Stimulated activated CD4-positive, alpha-beta T cell treated with anti-CD3 and anti-CD28 coated beads, Interleukin-12 subunit alpha, Interleukin-12 subunit beta, amount 100 ng/mL, for 4 hours (primary cell): ENCODE results near the gene SLC17A9.

Experiments
- DNase-seq: peaks from one replicate; pipeline ENCODE4 v3.0.0-alpha.2; 2020

The SLC17A9 gene

DNA sequence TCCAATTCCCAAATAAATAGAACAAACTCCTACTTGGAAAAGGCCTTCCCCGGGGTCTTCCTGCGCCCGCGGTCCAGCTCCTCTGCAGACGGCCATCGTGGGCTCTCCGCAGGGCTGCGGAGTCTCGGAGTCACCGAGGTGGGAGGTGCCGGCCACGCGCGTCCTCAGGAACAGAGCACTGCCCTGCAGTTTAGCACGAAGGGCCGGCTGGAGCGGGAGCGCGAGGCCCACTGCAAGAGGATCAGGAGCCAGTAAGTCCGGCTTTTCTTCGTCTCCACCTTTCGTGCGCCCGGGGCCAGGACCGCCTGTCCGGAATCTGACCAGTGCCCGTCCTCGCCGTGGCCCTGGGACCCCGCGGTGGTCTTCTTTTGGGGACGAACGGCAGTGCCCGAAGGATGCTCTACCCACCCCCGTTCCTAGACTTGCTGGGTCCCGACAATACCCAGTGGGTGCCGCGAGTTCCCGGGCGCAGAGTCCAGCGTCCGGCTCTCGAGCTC is 52.9 kb downstream of the SLC17A9 start:
- no peak for DNase-seq

DNA sequence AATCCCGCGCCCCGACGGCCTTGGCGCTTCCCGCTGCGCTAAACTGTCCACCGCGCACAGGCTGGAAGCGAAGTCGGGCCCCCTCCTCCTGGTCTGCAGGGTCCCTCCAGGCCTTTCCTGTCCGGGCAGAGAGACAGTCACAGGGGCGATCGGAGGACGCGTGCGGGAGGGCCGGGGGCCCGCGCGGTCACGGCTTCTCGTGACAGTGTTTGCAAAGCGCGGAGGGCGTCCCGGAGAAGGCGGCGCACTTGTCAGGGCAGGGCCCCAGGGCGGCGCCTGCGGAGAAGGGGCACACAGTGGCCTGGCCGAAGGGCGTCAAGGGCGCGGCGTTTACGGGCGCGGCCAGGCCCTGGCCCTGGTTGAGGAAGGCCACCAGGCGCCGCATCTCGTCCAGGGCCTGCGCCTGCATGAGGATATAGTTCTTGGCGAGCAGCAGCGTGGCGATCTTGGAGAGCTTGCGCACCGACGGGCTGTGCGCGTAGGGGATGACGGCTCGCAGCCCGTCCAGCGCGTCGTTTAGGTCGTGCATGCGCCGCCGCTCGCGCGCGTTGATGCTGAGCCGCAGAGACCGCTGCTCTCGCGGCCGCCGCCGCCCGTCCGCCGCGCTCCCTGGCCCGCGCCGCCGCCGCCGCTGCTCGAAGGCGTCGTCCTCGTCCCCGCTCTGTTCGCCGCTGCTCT is 53.5 kb downstream of the SLC17A9 start:
- DNase-seq, result no peak

DNA sequence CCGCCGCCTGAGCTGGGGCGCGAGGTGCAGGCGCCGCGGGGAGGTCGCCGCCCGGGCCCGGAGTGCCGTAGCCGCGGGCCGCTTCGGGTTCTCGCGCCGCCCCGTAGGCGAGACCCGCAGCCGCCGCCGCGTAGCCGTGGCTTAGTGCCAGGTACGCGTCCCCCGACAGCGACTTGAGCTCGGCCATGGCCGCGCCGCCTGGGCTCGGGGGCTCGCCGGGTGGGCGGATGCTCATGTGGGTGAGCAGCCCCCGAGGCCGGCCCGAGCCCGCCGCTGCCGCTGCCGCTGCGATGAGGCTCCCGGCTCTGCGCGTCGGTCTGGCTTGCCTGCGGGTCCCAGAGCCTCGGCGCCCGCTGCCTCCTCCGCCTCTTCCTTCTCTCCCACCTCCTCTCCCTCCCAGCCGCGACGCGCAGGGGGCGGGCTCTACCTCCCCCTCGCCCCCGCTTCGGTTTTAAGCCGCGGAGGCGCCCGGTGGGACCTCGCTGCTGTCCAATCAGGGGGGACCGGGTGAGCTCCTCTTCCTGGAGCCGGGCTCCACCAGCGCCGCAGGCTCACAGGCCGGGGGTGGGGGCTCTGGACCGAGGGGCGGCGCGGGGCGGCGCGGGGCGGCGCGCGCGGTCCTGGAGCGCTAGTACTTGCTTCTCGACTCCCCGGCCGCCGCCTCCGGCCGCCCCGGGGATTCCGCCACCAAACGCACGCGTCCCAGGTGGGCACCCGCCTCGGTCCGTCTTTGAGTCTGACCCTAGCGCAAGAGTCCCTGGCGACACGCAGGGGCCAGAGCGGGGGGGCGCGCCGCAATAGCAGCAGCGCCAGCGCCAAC is 54.2 kb downstream of the SLC17A9 start, which contains the start of gene BHLHE23:
BHLHE23 (minus strand) TSS at position 425 of the 820 bp plus-strand sequence; CDS start at position 235, 190 bp downstream.
- no peak for DNase-seq

DNA sequence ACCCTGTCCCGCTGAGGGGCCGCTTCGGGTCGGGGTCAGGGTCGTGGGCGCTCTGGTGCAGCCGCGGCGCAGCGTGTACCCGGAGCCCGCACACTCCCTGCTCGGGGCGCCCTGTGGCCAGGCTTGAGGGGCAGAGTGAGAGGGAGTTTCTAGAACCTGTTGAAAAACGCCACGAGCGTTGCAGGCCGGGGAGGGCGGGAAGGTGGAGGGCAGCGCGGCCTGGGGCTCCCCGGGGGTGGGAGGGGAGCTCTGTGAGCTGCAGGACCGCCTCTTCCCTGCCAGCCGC is 54.8 kb downstream of the SLC17A9 start:
- DNase-seq, result no peak

DNA sequence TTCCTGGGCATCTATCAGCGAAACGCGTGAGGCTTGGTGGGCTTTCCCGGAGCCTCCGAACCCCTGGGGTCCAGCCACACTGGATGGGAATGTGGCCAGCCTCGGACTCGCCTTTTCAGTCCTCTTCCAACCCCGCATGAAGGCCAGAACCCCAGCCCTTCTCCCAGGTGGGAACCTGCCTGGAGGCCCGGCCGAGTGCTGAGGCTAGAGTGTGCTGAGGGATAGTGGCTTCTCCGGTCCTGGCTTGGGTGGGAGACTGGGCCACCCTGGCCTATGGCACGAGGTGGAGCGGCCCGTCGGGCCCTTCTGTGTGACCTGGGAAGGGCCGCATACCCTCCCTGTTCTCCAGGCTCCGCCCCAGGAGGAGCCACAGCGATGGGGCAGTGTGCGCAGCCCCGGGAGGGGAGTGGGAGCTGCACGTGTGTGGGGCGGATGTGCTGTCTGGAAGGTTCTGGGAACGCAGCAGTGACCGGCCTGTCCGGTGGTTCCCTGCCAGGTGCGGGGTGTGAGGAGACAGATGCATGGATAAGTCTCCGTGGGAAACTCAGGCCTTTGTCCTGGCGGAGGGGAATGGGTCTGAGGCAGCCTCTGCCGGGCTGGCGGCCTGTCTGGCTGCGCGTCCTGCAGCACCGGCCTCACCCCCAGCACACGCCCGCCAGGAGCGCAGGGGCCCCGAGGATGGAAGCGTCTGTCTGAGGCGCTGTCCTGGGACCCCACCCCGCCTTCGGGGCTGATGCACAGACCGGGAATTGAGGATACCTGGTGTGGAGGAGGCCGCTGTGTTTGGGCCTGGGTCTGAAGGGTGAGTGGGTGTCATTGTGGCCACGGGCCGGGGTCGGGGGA is 55.4 kb downstream of the SLC17A9 start:
- DNase-seq, result peak; percentile 3

DNA sequence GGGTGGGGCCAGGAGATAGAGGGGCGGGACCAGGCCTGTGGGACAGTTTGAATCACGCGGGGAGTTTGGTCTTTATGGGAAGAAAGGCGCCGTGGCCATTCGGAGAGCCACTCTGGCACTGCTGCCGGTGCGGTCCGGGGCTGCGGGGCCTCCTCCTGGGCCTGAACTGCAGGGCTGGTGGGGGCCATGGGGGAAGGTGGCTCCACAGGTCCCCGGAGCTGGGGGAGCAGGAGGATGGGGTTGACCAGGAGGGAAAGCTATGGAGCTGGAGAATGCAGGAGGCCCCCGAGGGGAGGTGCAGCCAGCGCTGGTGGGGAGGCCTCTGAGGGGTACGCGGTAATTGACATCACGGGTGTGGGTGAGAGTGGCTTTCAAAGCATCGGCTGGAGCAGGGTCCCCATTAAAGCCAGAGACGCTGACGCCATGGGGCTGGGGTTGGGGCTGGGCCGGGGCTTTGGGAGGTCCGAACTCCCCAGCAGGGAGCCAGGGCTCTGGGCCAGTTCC is 56.1 kb downstream of the SLC17A9 start:
- DNase-seq, result no peak

DNA sequence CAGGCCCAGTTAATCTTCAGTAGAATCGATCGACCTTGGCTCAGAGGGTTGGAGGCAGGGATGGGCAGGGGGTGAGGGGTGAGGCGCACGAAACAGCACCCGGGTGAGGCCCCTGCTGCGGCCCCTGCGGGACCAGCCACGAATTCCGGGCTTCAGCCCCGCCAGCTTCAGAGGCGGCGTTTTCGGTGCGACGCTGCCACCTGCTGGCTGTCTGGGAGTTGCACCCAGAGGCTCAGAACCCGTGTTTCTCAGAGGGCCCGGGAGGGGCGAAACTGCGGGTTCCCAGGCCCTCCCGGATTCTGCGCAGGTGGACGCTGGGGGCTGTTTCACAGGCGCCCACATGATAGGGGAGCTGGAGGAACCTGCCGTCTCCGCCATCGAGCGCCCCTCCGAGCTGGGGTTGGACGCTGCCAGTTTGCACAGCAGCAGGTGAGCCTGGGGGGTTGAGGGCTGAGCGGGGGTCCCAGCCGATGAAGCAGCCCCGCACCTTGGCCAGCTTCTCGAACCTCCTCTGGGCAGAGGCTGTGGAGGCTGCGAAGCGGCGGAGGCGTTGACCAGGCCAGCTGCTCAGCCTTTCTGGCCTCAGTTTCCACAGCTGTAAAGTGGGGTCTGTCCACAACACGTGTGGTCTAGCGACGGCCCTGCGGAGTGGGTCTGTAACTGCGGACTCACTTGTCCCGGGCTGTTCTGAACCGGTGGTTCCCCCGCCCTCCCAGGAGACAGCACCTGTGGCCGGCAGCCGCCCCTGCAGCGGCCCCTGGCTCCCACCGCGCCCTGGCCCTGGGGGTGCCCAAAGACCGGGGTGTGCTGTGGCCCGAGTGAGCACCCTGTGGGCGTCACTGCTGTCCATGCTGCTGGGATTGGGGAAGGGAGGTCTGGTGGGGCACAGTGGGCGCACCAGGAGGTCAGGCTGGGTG is 56.8 kb downstream of the SLC17A9 start:
- peak; percentile 84 for DNase-seq

DNA sequence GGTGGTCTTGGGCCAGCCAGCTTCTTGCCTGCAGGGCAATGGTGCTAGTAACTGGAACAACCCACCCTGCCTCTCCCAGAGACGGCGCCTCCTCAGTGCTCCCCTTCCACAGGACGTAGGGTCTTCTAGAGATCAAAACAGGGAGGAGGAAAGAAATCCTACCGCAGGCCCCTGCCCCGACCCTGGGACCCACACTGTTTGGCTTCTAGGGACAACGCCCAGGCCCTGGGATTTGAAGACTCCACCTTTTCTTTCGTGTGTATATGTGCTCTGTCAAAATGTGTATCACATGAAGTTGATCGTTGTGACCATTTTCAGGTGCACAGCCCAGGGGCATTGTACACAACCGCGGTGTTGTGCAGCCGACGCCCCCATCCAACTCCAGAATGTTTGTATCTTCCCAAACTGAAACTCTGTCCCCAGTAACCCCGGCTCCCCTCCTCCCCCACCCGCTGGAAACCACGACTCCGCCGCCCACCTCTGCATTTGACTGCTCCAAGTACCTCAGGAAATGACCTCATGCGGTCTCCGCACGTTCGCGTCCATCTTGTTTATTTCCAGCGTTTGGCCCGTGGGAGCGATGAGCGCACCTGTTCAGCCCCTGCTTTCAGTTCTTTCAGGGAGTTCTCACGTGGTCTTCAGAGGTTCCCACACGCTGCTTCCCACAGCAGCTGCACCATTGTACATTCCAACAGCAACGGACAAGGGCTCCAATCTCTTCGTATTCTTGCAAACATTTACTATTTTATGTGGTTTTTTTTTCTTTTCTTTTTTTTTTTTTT is 57.7 kb downstream of the SLC17A9 start:
- peak; percentile 45 for DNase-seq

DNA sequence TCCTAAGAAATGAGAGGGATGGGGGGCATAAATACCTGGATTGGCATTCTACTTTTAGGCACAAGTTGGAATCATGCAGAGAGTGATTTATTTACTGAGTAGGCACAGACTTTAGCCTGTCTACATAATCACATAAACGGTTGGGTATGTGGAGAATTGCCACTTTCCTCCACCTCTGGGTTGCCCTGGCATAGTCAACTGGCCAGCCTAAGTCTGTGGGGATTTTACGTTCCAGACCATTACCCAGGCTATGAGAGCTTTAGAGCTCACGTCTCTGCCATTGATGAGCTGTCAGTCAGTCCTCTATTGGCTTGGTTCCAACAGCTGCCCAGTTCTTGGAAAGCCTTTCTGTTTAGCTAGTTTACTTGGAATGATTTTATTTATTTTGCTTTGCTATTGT is 59.3 kb downstream of the SLC17A9 start:
- no peak for DNase-seq

DNA sequence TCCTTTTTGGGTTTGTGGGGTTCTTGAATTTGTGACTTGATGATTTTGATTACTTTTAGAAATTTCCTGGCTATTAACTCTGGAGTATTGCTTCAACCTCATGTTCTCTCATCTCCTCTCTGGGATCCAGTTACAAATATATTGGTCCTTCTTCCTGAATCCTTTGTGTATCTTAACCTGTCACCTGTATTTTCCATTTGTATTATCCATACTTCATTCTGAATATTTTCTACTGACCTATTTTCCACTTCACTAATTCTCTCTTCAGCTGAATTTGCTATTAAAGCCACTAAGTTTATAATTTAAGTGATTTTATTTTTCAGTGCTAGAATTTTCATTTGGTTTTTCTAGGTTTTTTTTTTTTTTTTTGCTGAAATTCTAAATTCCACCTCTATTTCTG is 60.7 kb downstream of the SLC17A9 start:
- DNase-seq, result no peak

DNA sequence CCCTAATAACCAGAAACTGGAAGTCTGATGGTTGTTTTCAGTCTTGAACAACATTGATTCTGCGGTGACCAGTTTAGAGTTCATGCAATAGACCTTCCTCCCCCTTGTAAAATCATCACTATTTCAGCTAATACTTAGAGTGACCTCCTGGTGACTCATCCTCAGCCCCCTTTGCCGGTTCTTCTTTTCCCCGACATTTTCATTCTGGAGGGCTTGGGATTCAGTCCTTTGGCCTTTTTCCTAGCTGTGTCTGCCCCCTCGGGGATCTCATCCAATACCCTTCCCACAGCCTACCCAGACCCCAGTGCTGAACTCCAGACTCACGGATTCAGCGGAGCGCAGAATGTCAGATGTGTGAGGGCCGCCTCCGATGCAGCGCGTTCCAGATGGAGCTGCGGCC is 61.8 kb downstream of the SLC17A9 start:
- DNase-seq, result no peak

DNA sequence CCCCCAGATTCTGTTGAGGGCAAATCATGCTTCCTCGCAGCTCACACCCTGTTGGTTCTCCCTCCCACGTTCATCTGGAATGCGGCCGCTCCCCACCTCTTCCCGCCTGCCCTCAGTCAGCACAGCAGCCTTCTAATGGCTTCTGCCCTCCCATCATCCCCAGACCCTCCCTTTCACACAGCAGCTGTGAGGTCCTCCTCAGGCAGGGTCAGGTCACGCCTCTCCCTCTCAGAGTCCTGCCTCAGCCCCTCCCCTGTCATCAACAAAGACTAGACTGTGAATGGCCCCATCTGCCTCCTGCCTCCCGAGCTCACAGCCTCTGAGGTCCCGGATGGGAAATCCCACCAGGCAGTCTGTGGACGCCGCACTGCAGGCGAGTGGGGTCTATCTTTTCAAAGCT is 62.2 kb downstream of the SLC17A9 start:
- no peak for DNase-seq

DNA sequence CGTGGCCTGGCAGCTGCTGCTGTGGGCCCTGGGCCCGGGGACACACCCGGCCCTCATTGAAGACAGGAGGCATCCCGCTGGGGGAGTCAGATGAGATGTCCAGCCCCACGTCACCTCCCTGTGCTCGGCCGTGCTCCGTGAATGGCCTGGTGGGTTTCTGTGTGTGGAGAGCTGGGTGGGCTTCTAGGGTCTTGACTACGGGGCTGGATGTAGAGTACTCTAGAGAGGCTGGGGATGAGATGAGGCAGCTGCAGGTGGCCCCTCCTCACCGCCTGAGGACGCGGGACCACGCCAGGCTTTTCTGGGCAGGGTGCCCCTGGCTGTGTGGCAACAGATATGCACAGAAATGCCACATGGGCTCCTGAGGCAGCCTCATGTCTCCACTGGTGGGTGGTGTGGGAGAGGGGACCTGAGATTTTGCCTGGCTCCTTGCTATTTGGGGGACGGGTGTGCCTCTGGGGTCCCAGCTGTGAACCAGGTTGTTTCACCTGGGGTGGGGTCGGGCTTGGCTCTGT is 62.7 kb downstream of the SLC17A9 start:
- DNase-seq, result no peak

DNA sequence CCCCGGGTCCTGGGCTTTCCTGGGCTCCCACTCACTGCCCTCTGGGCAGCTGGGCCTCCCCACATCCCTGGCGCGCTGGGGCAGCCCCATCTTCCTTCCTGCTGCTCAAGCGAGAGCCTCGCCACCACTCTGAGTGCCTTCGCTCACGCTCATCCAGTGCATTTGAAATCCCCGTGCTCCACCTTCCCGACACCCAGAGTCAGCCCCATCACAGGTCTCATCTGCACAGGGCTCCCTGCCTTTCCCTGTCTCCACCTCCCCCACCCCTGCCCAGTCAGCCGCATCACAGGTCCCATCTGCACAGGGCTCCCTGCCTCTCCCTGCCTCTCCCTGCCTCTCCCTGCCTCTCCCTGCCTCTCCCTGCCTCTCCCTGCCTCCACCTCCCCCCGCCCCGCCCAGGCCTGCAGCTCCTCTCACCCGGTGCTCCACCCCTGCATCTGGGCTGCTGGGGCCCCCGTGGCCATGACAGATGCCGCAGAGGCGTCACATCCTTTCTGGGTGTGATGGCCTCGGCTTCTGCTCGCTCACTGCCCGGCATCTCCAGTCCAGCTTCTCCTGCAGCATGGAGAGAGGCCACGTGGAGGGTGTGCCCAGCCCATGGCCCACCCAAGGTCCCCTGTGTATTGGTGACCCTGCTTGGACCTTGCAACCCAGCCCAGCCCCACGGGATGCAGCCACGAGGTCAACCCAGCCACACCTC is 63.3 kb downstream of the SLC17A9 start:
- no peak for DNase-seq

DNA sequence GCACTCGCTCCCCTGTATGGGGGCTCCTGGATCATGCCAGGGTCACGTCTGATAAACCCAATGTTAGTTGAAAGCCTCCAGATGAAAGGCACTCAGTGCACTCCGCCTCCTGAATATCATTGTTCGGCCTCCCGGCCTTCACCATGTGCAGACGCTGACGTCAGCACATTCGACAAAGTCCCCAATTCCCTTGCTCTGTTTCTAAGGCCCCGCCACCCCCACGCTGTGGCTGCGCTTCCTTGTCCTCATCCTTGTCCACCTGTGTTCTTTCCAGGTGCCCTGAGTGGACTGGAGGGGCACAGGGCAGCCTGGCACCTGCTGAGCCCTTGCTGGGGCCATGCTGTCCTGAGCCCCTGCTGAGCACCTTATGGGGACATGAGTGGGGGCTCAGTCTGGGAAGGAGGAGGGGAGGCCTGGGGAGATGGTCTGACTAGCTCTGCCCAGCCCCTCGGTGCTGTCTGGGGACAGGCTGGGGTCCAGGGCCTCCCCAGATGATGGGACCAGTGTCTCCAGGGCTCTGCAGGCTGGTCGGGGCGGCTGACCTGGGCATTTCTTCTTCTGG is 64.1 kb downstream of the SLC17A9 start:
- DNase-seq, result no peak

DNA sequence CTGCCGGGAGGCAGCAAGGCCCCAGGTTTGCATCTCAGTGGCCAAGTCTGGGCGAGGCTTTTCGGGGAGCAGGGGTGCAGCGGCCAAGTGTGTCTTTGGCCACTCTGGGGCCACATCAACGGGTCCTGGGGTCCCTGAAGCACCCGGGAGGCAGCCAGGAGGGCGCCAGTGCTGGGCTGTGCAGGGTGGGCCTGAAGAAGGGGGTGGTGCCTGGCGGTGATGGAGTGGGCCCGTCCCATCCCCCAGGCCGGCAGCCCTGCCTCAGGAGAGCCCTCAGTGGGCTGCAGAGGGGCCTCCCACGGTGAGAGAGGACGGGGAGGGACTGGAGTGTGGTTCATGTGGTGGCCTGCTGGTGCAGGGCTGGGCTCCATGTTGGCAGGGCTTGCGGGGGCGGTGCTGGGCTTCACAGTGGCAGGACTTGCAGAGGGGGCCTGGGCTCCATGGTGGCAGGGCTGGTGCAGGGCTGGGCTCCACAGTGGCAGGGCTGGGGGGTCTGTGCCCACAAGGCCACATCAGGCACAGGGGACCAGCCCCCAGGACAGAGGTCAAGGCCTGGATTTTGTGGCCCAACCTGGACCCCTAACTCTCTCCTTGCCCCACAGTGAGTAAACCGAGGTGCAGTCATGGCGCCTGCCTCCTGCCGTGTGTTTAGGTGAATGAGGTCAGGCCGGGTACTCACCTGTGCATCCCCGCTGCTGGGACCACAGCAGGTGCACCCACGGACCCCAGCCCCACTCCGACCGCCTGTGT is 64.7 kb downstream of the SLC17A9 start:
- DNase-seq, result no peak

DNA sequence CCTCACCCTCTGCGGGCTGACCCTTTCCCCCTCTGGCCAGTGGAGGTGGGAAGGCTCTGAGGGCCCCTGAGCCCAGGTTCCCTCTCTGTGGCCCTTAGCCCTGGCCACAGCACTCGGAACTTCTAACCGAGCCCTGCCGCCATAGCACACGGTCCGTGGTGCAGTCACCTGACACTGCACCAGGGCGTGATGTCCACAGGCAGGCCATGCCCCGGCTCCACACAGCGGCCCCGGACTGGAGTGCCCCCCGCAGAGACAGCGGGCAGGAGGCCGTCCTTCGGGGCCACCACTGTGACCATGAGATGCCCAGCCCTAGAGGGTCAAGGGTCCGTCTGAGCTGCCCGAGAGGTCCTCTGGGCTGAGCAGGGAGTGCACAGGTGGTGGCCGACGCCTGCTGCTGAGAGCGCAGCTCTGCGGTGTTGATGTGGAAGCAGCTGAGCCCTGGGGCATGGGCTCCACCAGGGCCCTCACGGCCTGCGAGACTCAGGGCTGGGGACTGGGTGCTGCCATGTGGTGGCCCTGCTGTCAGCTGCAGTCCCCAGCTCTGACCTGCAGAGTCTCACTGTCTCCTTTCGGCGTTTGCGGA is 65.4 kb downstream of the SLC17A9 start:
- DNase-seq, result no peak
